GM21528 (cell line): ENCODE results near the gene CASS4.

Experiments used
- ATAC-seq: cut with Tn5 transposase; IDR thresholded peaks from one replicate; pipeline ENCODE4 v1.9.1; 2021; ENCODE audit warnings: mild to moderate bottlenecking, moderate library complexity; ENCODE audit not compliant: unreplicated experiment, low FRiP score

Gene CASS4

DNA sequence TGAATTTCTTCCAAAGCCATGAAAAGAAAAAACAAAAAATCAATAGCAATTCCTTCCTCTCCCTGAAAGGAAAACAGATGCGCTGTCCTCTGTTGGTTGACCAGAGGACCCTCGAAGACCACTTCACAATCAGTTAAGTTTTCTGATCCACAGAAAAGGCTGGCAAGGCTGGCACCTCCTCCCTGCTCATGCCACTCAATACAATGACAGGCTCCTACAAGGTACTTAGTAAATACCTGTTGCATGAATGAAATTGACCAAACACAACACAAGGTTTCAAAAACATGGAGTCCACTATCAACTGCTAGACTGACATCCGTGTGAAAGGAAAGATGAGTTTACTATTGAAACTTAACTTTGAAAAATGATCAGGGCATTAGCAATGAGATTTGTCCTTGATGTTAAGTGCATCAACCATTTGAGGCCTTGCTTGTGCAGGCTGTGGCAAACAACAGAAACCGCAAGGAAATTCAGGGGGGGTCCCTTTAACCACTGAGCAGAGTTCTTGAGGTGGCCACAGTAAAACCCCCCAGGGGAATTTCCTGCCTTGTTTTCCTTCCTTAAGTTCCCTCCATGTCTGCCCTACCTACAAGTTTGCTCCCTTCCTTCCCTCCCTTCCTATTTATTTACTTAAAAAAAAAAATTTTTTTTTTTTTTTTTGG is 28.4 kb downstream of the CASS4 start:
- ATAC-seq = no peak

GRCh38 chr20:56442389-56443365 is 30.6 kb downstream of the CASS4 start:
- no peak for ATAC-seq

DNA sequence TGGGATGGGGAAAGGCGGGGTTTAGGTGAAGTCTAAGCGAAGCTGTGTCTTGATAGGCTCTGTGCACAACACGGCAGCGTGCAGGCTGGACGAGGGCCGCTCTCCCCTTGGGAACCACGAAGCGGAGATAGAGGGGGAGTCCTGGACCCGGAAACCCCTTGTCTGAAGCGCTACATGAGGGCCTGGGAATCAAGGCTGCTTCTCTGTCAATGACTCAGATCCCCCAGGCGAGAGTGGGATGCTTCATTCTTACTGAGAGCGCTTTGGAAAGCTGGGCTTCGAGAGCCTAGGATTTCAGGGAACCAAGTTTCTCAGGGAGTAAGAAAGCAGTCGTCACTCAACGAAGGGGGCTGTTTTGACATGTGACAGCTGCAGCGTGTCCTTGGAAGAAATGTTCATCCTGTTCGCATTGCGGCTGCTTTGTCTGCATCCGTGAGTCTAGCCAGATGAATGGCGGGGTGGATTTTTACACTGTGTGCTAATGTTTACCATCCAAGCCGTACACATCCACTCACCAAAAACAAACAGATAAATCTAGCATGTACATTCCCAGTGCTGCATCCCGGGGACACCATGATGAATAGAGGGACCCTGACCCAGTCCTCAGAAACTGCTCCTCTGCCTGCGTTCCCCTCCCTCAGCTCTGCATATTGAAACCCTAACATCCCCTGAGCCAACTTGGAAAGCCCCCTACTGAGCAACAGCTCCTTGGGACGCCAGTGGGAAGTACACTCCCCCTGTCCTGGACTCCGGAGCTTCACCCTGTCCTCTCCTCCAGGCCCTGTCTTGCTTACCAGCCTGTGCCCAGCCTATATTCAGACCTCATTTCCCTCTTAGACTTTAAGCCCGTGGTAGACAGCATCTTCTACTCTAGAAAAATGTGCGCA is 31.8 kb downstream of the CASS4 start:
- no peak for ATAC-seq

- no peak for ATAC-seq
Measured at GRCh38 chr20:56445130-56445529, 33.1 kb downstream of the CASS4 start.

- ATAC-seq = no peak
Measured at GRCh38 chr20:56445540-56445939, 33.5 kb downstream of the CASS4 start.

- ATAC-seq = no peak
Measured at GRCh38 chr20:56447227-56447626, 35.2 kb downstream of the CASS4 start.

GRCh38 chr20:56449459-56449858 is 37.4 kb downstream of the CASS4 start:
- no peak for ATAC-seq

- ATAC-seq = no peak
Measured at GRCh38 chr20:56451056-56451765, 39.2 kb downstream of the CASS4 start.

DNA sequence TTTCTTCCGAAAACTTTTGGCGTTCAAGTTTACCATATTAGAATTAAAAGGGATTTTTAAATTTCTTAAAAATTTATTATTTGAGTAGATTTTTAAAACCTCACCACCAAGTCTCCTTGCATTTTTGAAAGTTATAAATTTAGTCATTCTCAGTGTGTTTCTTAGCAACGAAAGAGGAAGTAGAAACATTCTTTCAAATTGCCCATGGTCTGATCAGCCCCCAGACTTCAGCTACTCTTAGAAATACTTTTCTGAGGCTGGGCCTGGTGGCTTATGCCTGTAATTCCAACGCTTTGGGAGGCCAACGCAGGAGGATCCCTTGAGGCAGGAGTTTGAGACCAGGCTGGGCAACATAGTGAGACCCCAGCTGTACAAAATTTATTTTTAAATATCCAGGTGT is 41.3 kb downstream of the CASS4 start:
- ATAC-seq = peak; percentile 69

- ATAC-seq = peak; percentile 70
Measured at GRCh38 chr20:56454754-56455153, 42.7 kb downstream of the CASS4 start.

- no peak for ATAC-seq
Measured at GRCh38 chr20:56458206-56458821, 46.3 kb downstream of the CASS4 start.

GRCh38 chr20:56460459-56460858 is 48.4 kb downstream of the CASS4 start:
- ATAC-seq = no peak

DNA sequence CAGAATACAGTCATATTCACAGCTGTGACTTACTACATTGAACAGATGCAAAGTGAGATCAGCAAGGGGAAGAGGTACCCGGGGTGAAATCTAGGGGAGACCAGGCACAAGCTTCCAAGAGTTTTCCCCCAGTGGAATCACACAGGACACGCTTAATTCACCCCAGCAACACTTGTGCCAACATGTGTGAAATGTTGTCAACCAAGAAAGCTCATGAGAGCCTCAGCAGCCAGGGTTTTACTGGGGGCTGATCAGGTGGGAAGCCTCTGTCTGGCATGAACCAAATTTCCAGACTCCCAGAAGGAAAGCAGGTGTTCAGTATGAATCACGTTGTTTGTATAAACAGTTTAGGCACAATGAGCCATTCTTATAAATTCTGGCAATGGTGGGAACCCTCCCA is 49.5 kb downstream of the CASS4 start:
- no peak for ATAC-seq

DNA sequence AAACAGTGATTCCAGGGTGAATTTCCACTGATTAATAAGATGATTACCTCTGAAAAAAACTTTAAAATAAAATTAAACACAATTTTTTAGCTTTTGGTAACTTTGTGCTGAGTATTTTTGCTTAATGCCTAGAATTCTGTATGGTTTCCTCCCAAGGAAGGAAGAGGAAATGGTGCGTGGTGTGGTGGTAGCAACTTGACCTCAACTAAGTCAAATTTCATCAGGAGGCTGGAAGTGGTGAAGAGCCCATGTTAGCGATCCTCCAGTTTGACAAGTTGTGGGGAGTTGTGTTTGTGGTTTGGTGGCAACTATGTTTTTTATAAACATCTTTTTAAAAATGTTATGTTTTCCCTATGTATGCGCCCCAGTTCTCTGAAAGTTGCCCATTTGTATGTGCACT is 51.4 kb downstream of the CASS4 start:
- no peak for ATAC-seq

- ATAC-seq = no peak
Measured at GRCh38 chr20:56465997-56466396, 53.9 kb downstream of the CASS4 start.

DNA sequence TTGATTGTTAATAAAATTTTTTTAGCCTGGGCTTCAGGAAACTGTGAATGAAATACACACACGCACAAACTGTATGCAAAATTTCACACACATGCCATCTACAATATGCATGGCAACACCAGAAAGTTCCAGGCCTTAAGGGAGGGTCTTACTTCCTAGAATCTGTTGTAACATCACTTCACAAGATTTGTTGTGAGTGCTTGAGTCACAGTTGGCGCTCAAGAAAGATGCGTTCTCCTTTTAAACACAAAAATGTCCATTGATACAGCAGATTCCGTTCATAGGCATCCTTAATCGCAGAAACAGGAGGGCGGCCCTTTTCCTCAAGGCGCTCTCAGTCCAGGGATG is 55.9 kb downstream of the CASS4 start:
- no peak for ATAC-seq

- peak; percentile 98 for ATAC-seq
Measured at GRCh38 chr20:56468316-56469076, 56.4 kb downstream of the CASS4 start, which contains the start of gene RTF2. RTF2 (plus strand) TSS chr20:56468627; CDS start chr20:56468698, 71 bp downstream.

GRCh38 chr20:56469077-56469449 is 57.0 kb downstream of the CASS4 start:
- no peak for ATAC-seq

DNA sequence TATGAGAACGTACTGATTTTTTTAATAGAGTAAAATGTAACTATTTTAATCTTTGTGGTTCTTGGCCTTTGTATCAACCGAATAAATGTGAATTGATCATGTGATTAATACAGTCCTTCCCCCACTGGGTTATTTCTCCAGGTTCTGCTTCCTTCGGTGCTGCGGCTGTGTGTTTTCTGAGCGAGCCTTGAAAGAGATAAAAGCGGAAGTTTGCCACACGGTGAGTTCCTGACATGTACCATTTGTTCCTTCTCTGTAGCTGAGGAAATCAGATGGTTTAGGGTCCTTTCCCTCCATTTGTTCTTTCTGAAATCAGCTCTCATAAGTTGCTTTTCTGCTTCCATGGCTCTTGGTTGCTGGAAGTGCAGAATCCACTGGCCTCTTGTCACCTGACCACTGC is 71.9 kb downstream of the CASS4 start:
- ATAC-seq = no peak
